Tongue (tissue), 2 donors: Measurements from ENCODE around the gene VTA1. TPM values are rescaled to one million over a fixed set of nuclear protein-coding genes. Genes with fewer than 3 reads are reported as not detected.

Experiments used
- DNase-seq: peaks from one replicate; pipeline ENCODE4 v3.0.0-alpha.2; 2015
- total RNA-seq: library from RNA; depleted of rRNA; stranded (reverse); fragments of >200 nt; gene quantifications from one replicate; pipeline ENCODE4 v1.2.3, GENCODE V29; 2014

The VTA1 gene
- total RNA-seq, 1 donor from 2014 or later: 64.7 TPM

GRCh38 chr6:142271476-142271875 is 124.4 kb downstream of the VTA1 start:
- DNase-seq: no peak

Other genes with a start within 250 kb of the VTA1 start
- gene GJE1, start 14.3 kb upstream of the VTA1 start, total RNA-seq: not detected
- not detected for gene NMBR, start 141 bp upstream of the VTA1 start, total RNA-seq
- gene ADGRG6, start 154.7 kb downstream of the VTA1 start, total RNA-seq: 55.9 TPM